HS-5 (cell line): Measurements from ENCODE around the gene KLHL1.

Experiments used
- DNase-seq: peaks from one replicate; pipeline ENCODE4 v3.0.0-alpha.2; 2012; ENCODE audit warnings: low read depth

Gene KLHL1

DNA sequence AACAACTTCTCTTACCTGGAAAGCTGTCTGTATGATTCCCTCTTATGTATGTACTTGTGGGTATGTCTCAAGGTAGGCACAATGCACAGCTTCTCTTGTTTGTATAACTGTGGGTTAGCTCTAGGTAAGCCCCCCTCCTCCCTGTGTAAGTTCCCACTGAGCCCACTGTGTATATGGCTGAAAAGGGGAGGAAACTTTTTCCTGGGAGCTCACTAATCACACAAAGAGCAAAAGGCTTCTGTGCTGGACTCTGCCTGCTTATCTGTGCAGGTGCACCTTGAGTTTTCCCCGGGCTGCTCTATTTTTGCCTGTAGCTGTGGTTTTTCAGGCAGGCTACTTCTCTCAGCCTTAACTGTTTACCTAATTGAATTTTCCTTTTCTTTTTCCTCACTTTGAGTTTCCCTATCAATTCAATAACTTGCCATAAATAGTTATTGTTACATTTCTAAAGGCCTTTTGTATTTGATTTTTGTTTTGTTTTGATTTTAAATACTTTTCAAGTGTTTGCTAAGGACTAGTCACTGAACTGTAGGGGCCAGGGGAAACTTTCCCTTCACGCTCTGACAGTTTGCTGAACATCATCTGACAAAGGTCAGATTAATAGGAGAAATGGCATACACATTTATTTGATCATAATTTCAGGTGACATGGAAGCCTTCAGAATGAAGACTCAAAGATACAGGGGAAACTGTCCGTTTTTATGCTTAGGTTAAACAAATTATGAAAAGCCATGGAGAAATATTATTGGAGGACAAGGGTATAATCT, 424.1 kb downstream of the KLHL1 start:
- DNase-seq: no peak

DNA sequence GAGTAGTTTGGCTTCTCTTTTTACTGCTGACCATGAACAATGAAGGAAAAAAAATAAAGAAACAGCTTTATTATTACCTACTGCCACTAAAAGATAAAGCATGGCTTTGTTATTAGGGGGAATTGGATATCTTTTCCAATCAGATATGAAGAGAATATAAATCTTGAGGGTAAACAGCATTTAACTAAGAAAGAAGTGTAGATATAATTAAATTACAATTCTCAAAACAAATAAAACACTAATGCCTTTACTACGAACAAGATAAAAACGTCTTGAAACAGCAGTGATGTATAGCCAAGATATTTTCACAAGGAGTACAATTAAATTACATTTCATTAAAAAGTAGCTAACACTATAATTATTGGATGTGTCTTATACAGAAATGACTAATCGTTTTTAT, 426.5 kb downstream of the KLHL1 start:
- no peak for DNase-seq

DNA sequence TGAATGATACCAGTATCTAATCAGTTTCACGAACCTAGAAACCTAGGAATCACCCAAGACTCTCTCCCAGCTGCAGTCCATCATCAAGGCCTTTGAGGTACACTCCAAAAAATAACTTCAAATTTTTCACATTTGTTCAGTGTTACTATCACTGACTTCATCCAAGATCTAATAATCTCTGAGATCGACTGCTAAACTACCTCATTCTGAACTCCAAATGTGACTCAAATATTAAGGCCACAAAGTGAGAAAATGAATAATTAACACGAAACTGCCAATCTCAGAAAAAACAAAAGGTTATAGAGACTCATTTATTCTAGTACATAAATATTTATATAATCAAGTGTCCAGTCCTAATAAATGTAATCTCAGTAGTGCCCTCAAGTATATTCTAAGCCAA, 430.9 kb downstream of the KLHL1 start:
- DNase-seq: no peak

DNA sequence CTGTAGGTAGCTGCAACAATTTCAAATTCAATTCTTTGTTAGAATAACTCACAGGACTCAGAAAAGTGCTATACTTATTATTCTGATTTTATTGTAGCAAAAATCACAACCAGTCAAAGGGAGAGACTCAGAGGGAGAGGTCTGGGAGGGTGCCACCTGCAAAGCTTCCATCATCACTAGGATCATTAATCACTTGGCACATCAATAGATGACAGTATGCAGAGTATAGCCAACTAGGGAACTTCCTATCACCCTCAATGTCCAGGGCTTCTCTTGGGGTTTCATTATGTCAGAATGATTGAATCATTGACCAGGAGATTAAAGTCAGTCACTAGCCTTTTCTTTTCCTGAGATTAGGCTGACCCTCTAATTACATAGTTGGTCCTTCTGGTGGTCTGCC, 432.0 kb downstream of the KLHL1 start:
- DNase-seq: no peak

DNA sequence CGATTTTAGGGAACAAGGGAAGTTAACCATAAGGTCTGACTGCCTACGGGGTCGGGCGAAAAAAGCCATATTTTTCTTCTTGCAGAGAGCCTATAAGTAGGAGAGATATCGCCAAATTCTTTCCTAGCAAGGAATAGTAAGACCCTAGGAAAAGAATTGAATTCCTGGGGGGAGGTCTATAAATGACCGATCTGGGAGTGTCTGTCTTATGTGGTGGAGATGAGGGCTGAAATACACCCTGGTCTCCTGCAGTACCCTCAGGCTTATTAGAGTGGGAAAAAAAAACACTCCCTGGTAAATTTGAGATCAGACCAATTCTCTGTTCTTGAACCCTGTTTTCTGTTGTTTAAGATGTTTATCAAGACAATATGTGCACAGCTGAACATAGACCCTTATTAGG, 448.1 kb downstream of the KLHL1 start:
- DNase-seq: no peak

DNA sequence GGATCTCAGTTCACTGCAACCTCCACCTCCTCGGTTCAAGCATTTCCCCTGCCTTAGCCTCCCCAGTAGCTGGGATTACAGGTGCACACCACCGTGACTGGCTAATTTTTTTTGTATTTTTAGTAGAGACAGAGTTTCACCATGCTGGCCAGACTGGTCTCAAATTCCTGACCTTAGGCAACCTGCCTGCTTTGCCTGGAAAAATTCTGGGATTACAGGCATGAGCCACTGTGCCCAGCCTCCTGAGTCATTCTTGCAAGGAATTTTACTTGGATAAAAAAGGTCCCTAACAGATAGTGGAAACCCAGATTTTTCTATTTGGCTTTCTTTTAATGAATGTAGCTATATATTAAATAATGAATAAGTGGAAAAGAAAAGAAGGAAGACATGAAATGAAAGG, 450.6 kb downstream of the KLHL1 start:
- no peak for DNase-seq

DNA sequence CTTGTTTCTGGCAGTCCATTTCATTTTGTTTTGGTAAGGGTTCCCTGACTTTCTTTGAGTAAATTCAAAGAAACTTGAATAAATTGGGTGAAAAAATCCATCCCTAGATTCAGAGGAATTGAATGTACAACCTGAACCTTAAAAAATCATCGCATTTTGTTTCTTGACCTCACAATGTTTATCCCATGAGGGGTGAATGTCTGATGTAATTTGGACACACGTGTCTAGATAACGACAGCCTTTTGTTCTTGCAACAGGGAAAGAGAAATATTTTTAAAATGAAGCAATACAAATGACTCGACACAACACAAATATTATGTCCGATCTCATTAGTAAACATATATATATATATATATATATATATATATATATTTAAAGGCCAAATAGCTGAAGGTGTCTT, 453.9 kb downstream of the KLHL1 start:
- DNase-seq: no peak
